Mesenchymal stem cell (in vitro differentiated cells and primary cell): ENCODE data around the gene WDR93.

Source experiments
- DNase-seq: peaks from one replicate; pipeline ENCODE4 v3.0.0-alpha.2; 2013
- H2AFZ ChIP-seq: one replicate; pipeline ENCODE4 v1.6.1; 2013; ENCODE audit warnings: low read depth, mild to moderate bottlenecking, control low read depth, inconsistent platforms, low read length, moderate library complexity
- H2AK5ac ChIP-seq: 2 replicates; pipeline ENCODE4 v1.6.1; 2013; ENCODE audit warnings: low read length, moderate library complexity, mild to moderate bottlenecking, inconsistent platforms; ENCODE audit not compliant: severe bottlenecking
- H2BK120ac ChIP-seq: one replicate; pipeline ENCODE4 v1.6.1; 2013; ENCODE audit warnings: low read depth, mild to moderate bottlenecking, inconsistent platforms, low read length, moderate library complexity
- H2BK12ac ChIP-seq, 2 experiments: one replicate each; pipeline ENCODE4 v1.6.1; 2013; ENCODE audit warnings: inconsistent platforms in 2 of 2, low read length in 2 of 2, mild to moderate bottlenecking in 2 of 2, moderate library complexity in 2 of 2, control low read depth in 1 of 2
- H2BK15ac ChIP-seq: one replicate; pipeline ENCODE4 v1.6.1; 2013; ENCODE audit warnings: mild to moderate bottlenecking, low read depth, inconsistent platforms; ENCODE audit not compliant: poor library complexity, severe bottlenecking
- H2BK5ac ChIP-seq: 2 replicates; pipeline ENCODE4 v1.6.1; 2013; ENCODE audit warnings: low read depth, mild to moderate bottlenecking, low read length, control low read depth, inconsistent platforms; ENCODE audit not compliant: poor library complexity, severe bottlenecking
- H3K14ac ChIP-seq, 2 experiments: one replicate each; pipeline ENCODE4 v1.6.1; 2013; ENCODE audit warnings: inconsistent platforms in 2 of 2, low read length in 2 of 2, control low read depth in 1 of 2, mild to moderate bottlenecking in 1 of 2, moderate library complexity in 1 of 2
- H3K18ac ChIP-seq, 2 experiments: one replicate each; pipeline ENCODE4 v1.6.1; 2013; ENCODE audit warnings: inconsistent platforms in 2 of 2, low read length in 2 of 2, control low read depth in 1 of 2, low read depth in 1 of 2, mild to moderate bottlenecking in 1 of 2
- H3K23ac ChIP-seq, 2 experiments: one replicate each; pipeline ENCODE4 v1.6.1; 2013; ENCODE audit warnings: inconsistent platforms in 2 of 2, low read length in 2 of 2, mild to moderate bottlenecking in 2 of 2, moderate library complexity in 2 of 2, control low read depth in 1 of 2
- H3K27ac ChIP-seq: 2 replicates; pipeline ENCODE4 v1.5.1; 2013; ENCODE audit warnings: mild to moderate bottlenecking, moderate library complexity, low read length, control low read depth, inconsistent platforms; ENCODE audit not compliant: poor library complexity, severe bottlenecking
- H3K27me3 ChIP-seq, 2 experiments: 2 replicates each; pipeline versions ENCODE4 v1.6.1 to v1.7.0; 2013; ENCODE audit warnings: low read length in 2 of 2, mild to moderate bottlenecking in 2 of 2, moderate library complexity in 2 of 2, control low read depth in 1 of 2, inconsistent platforms in 1 of 2; ENCODE audit not compliant: control insufficient read depth in 1 of 2, insufficient read depth in 1 of 2
- H3K36me3 ChIP-seq, 2 experiments: 2 replicates each; pipeline versions ENCODE4 v1.6.1 to v1.7.0; 2013; ENCODE audit warnings: low read length in 2 of 2, control low read depth in 1 of 2, inconsistent platforms in 1 of 2, low read depth in 1 of 2, mild to moderate bottlenecking in 1 of 2; ENCODE audit not compliant: insufficient read depth in 2 of 2, control insufficient read depth in 1 of 2
- H3K4ac ChIP-seq, 2 experiments: one replicate each; pipeline ENCODE4 v1.6.1; 2013; ENCODE audit warnings: inconsistent platforms in 2 of 2, low read length in 2 of 2, mild to moderate bottlenecking in 2 of 2, moderate library complexity in 2 of 2, control low read depth in 1 of 2, low read depth in 1 of 2
- H3K4me1 ChIP-seq: 2 replicates; pipeline ENCODE4 v1.6.1; 2013; ENCODE audit warnings: low read depth, low read length, control low read depth; ENCODE audit not compliant: control insufficient read depth, insufficient read depth
- H3K4me2 ChIP-seq: 2 replicates; pipeline ENCODE4 v1.6.1; 2013; ENCODE audit warnings: low read length, mild to moderate bottlenecking, inconsistent platforms; ENCODE audit not compliant: poor library complexity, severe bottlenecking
- H3K4me3 ChIP-seq, 2 experiments: 2 replicates each; pipeline versions ENCODE4 v1.5.1 to v1.7.0; 2013; ENCODE audit warnings: low read length in 2 of 2, mild to moderate bottlenecking in 2 of 2, control low read depth in 1 of 2, low read depth in 1 of 2; ENCODE audit not compliant: insufficient read depth in 1 of 2
- H3K79me1 ChIP-seq: replicated peaks from 2 replicates; pipeline ENCODE4 v1.6.1; 2013; ENCODE audit warnings: mild to moderate bottlenecking, control low read depth, low read length, inconsistent platforms; ENCODE audit not compliant: poor library complexity, severe bottlenecking
- H3K9ac ChIP-seq: 2 replicates; pipeline ENCODE4 v1.7.0; 2013; ENCODE audit warnings: mild to moderate bottlenecking, low read length, moderate library complexity
- H3K9me3 ChIP-seq: 2 replicates; pipeline ENCODE4 v1.7.0; 2013; ENCODE audit warnings: mild to moderate bottlenecking, low read length; ENCODE audit not compliant: control insufficient read depth
- H4K8ac ChIP-seq: one replicate; pipeline ENCODE4 v1.6.1; 2013; ENCODE audit warnings: inconsistent platforms, mild to moderate bottlenecking, low read length, moderate library complexity
- H4K91ac ChIP-seq: one replicate; pipeline ENCODE4 v1.6.1; 2013; ENCODE audit warnings: mild to moderate bottlenecking, low read length, inconsistent platforms
- whole genome bisulfite sequencing: methylation state at CpG from one replicate; pipeline ENCODE4 v1.1.7; 2013; ENCODE audit warnings: mixed read lengths; 5-methylcytosine and 5-hydroxymethylcytosine counted together

Gene WDR93

GRCh38 chr15:89695198-89695597, 4.6 kb downstream of the WDR93 start:
- H2AFZ ChIP-seq, result no peak overlapping the region
- H3K23ac ChIP-seq, result no peak overlapping the region
- no peaks in the 10 kb centered on the region for H3K27me3 ChIP-seq
- H2AK5ac ChIP-seq, result no peak overlapping the region
- H4K91ac ChIP-seq, result no peak overlapping the region
- H3K4me2 ChIP-seq, result no peak overlapping the region
- no peak overlapping the region for H4K8ac ChIP-seq
- no peak overlapping the region for H3K27ac ChIP-seq
- H2BK120ac ChIP-seq, result no peak overlapping the region
- H3K4me1 ChIP-seq, result peaks cover 6% of the 10 kb centered on the region
- no peak for DNase-seq
- no peaks in the 10 kb centered on the region for H3K36me3 ChIP-seq
- no peak overlapping the region for H2BK15ac ChIP-seq
- H3K9me3 ChIP-seq, result no peaks in the 10 kb centered on the region
- peaks cover 4% of the 10 kb centered on the region for H3K79me1 ChIP-seq
- no peak overlapping the region for H3K9ac ChIP-seq
- no peak overlapping the region for H2BK12ac ChIP-seq
- no peak overlapping the region for H3K4me3 ChIP-seq
- no peak overlapping the region for H3K4ac ChIP-seq
- no peak overlapping the region for H3K14ac ChIP-seq
- WGBS, result 86% methylated on average over 1 of the region's 1 CpG
- no peak overlapping the region for H2BK5ac ChIP-seq
- H3K18ac ChIP-seq, result no peak overlapping the region

GRCh38 chr15:89704411-89704810, 13.8 kb downstream of the WDR93 start:
- no peak overlapping the region for H3K23ac ChIP-seq
- no peak overlapping the region for H3K18ac ChIP-seq
- no peak overlapping the region for H3K27ac ChIP-seq
- no peak overlapping the region for H3K4ac ChIP-seq
- H3K36me3 ChIP-seq, result no peaks in the 10 kb centered on the region
- H4K8ac ChIP-seq, result no peak overlapping the region
- H2AFZ ChIP-seq, result no peak overlapping the region
- no peak overlapping the region for H3K4me2 ChIP-seq
- peaks cover 0 to 26% of the 10 kb centered on the region in 2 experiments for H3K27me3 ChIP-seq
- H3K4me1 ChIP-seq, result no peaks in the 10 kb centered on the region
- no peak for DNase-seq
- no peaks in the 10 kb centered on the region for H3K79me1 ChIP-seq
- H3K9ac ChIP-seq, result no peak overlapping the region
- no peak overlapping the region for H4K91ac ChIP-seq
- H3K4me3 ChIP-seq, result no peak overlapping the region
- H2BK120ac ChIP-seq, result no peak overlapping the region
- no peak overlapping the region for H3K14ac ChIP-seq
- no peak overlapping the region for H2BK5ac ChIP-seq
- no peaks in the 10 kb centered on the region for H3K9me3 ChIP-seq
- no peak overlapping the region for H2BK15ac ChIP-seq
- H2AK5ac ChIP-seq, result no peak overlapping the region
- H2BK12ac ChIP-seq, result no peak overlapping the region

GRCh38 chr15:89707577-89707976, 17.0 kb downstream of the WDR93 start:
- no peaks in the 10 kb centered on the region for H3K36me3 ChIP-seq
- no peak overlapping the region for H3K14ac ChIP-seq
- H3K4ac ChIP-seq, result no peak overlapping the region
- no peak overlapping the region for H3K23ac ChIP-seq
- no peak overlapping the region for H2BK12ac ChIP-seq
- peaks cover 7% of the 10 kb centered on the region for H3K9me3 ChIP-seq
- no peaks in the 10 kb centered on the region for H3K79me1 ChIP-seq
- no peak overlapping the region for H4K91ac ChIP-seq
- peaks cover 0 to 24% of the 10 kb centered on the region in 2 experiments for H3K27me3 ChIP-seq
- no peak overlapping the region for H3K9ac ChIP-seq
- H3K27ac ChIP-seq, result no peak overlapping the region
- no CpG with 5 or more reads among the region's 1 CpG for WGBS
- H2BK15ac ChIP-seq, result no peak overlapping the region
- no peak overlapping the region for H3K4me3 ChIP-seq
- no peak overlapping the region for H3K18ac ChIP-seq
- no peak overlapping the region for H2AK5ac ChIP-seq
- H4K8ac ChIP-seq, result no peak overlapping the region
- no peak overlapping the region for H2BK5ac ChIP-seq
- no peaks in the 10 kb centered on the region for H3K4me1 ChIP-seq
- no peak for DNase-seq
- no peak overlapping the region for H2AFZ ChIP-seq
- H3K4me2 ChIP-seq, result no peak overlapping the region
- H2BK120ac ChIP-seq, result no peak overlapping the region

- Histone ChIP-seq H2AK5ac (no peak overlapping the region), H2BK5ac (no peak overlapping the region), H3K4ac (no peak overlapping the region), H3K9me3 (peaks cover 7% of the 10 kb centered on the region), H4K8ac (no peak overlapping the region), H3K4me1 (no peaks in the 10 kb centered on the region), H3K18ac (no peak overlapping the region), H3K36me3 (no peaks in the 10 kb centered on the region), H2BK15ac (no peak overlapping the region), H4K91ac (no peak overlapping the region), H3K27ac (no peak overlapping the region), H3K4me3 (no peak overlapping the region), H3K27me3 (peaks cover 0 to 5% of the 10 kb centered on the region in 2 experiments), H3K79me1 (no peaks in the 10 kb centered on the region), H2BK120ac (no peak overlapping the region), H3K4me2 (no peak overlapping the region), H3K23ac (no peak overlapping the region), H3K9ac (no peak overlapping the region), H2BK12ac (no peak overlapping the region), H3K14ac (no peak overlapping the region), H2AFZ (no peak overlapping the region)
- DNase-seq, result no peak
- WGBS, result 94% methylated on average over 2 of the region's 2 CpGs
These were observed 24.2 kb downstream of the WDR93 start for GRCh38 chr15:89714775-89715174.
